DMS 273 (cell line): Measurements from ENCODE around the gene ANKRD11.
A peak's percentile ranks its signal among the peaks of the same experiment; 100 is the strongest.
"Not testable (repeated sequence)": the region's sequence is repeated elsewhere in the genome, so short reads cannot be mapped to it uniquely, and the experiment has no call there.

Source experiments
- DNase-seq: peaks from one replicate; lab custom pipeline; 2025; ENCODE audit not compliant: unreplicated experiment; lab: John Stamatoyannopoulos, UW

Gene ANKRD11

GRCh38 chr16:89369266-89369895 lies 121.0 kb downstream of the ANKRD11 start:
- DNase-seq = no peak

GRCh38 chr16:89368604-89369249 lies 121.6 kb downstream of the ANKRD11 start:
- no peak for DNase-seq

GRCh38 chr16:89367538-89367915 lies 122.8 kb downstream of the ANKRD11 start:
- DNase-seq = peak; percentile 50

GRCh38 chr16:89366561-89367537 lies 123.5 kb downstream of the ANKRD11 start:
- peak; percentile 42 for DNase-seq

GRCh38 chr16:89365996-89366395 lies 124.4 kb downstream of the ANKRD11 start:
- no peak for DNase-seq

- DNase-seq = peak; percentile 55
Measured at GRCh38 chr16:89365044-89365467, 125.3 kb downstream of the ANKRD11 start.

GRCh38 chr16:89364606-89365005 lies 125.8 kb downstream of the ANKRD11 start:
- DNase-seq = peak; percentile 95

GRCh38 chr16:89363621-89364393 lies 126.6 kb downstream of the ANKRD11 start:
- peak; percentile 35 for DNase-seq

GRCh38 chr16:89362540-89363223 lies 127.7 kb downstream of the ANKRD11 start:
- not testable (repeated sequence) for DNase-seq

- no peak for DNase-seq
Measured at GRCh38 chr16:89361751-89362539, 128.4 kb downstream of the ANKRD11 start.

- DNase-seq = no peak
Measured at GRCh38 chr16:89360760-89361435, 129.5 kb downstream of the ANKRD11 start.

GRCh38 chr16:89359264-89360147 lies 130.9 kb downstream of the ANKRD11 start:
- DNase-seq = peak; percentile 95

GRCh38 chr16:89358030-89359005 lies 132.0 kb downstream of the ANKRD11 start:
- DNase-seq = no peak

- no peak for DNase-seq
Measured at GRCh38 chr16:89357055-89357816, 133.1 kb downstream of the ANKRD11 start.

- DNase-seq = no peak
Measured at GRCh38 chr16:89355686-89356085, 134.7 kb downstream of the ANKRD11 start.

- no peak for DNase-seq
Measured at GRCh38 chr16:89355007-89355406, 135.4 kb downstream of the ANKRD11 start.
